ENCODE measurements around the gene SPATA9.

- no peak for TF ChIP-seq CTCF (IDR thresholded peaks at IDR 0.05 in 2 of 3, conservative IDR thresholded peaks at IDR 0.05 in 1 of 3; ENCODE audit: insufficient read depth in 2 of 3, low read depth in 1 of 3, low read length in 3 of 3)
- TF ChIP-seq BACH1 (tag; IDR thresholded peaks at IDR 0.05) = no peak
- peak; percentile 71 to 85 for TF ChIP-seq FOXK2 (conservative IDR thresholded peaks at IDR 0.05 in 1 of 2, IDR thresholded peaks at IDR 0.05 in 1 of 2; ENCODE audit: low read depth in 2 of 2)
- TF ChIP-seq ESRRB (CRISPR knock-in tag; IDR thresholded peaks at IDR 0.05; ENCODE audit: borderline replicate concordance) = no peak
- no peak for TF ChIP-seq ZNF398 (CRISPR knock-in tag; IDR thresholded peaks at IDR 0.05)
- TF ChIP-seq TAF7 (tag; IDR thresholded peaks at IDR 0.05) = no peak
- peak in 1 of 3 experiments; percentile 21 for TF ChIP-seq YY1 (IDR thresholded peaks at IDR 0.05; ENCODE audit: borderline replicate concordance in 1 of 3, control insufficient read depth in 1 of 3, extremely low read depth in 1 of 3, insufficient read depth in 3 of 3, insufficient read length in 1 of 3, insufficient replicate concordance in 2 of 3, low read depth in 1 of 3, low read length in 2 of 3)
- TF ChIP-seq POLR2AphosphoS5 (IDR thresholded peaks at IDR 0.05; ENCODE audit: control insufficient read depth, insufficient read depth, low read depth, low read length) = no peak; the same call in 1 of the 2 replicates
- no peak for TF ChIP-seq FOXA1 (IDR thresholded peaks at IDR 0.05; ENCODE audit: borderline replicate concordance)
- peak; percentile 65; the same call in 1 of the 2 replicates for TF ChIP-seq JUND (IDR thresholded peaks at IDR 0.05; ENCODE audit: borderline replicate concordance, low read depth, low read length)
- peak; percentile 60; the same call in 1 of the 3 replicates for TF ChIP-seq JUND (tag; IDR thresholded peaks at IDR 0.05; ENCODE audit: borderline replicate concordance, low read depth, low read length)
- TF ChIP-seq SMARCC2 (IDR thresholded peaks at IDR 0.05; ENCODE audit: low read depth) = no peak
- no peak for TF ChIP-seq PCBP1 (IDR thresholded peaks at IDR 0.05; ENCODE audit: low read depth, low read length, poor library complexity, severe bottlenecking)
- TF ChIP-seq FOS (IDR thresholded peaks at IDR 0.05; ENCODE audit: extremely low read depth, insufficient read length) = no peak
These were observed 27.3 kb upstream of the SPATA9 start for GRCh38 chr5:95709967-95710650.
